Ishikawa (cell line): ENCODE measurements around the gene CDKN2D.

Experiments
- EP300 ChIP-seq: IDR thresholded peaks from 2 replicates; pipeline ENCODE4 v1.6.1; 2012; ENCODE audit warnings: borderline replicate concordance
- TAF1 ChIP-seq: IDR thresholded peaks from 2 replicates; pipeline ENCODE4 v1.6.1; 2012; ENCODE audit warnings: low read depth, mild to moderate bottlenecking

DNA sequence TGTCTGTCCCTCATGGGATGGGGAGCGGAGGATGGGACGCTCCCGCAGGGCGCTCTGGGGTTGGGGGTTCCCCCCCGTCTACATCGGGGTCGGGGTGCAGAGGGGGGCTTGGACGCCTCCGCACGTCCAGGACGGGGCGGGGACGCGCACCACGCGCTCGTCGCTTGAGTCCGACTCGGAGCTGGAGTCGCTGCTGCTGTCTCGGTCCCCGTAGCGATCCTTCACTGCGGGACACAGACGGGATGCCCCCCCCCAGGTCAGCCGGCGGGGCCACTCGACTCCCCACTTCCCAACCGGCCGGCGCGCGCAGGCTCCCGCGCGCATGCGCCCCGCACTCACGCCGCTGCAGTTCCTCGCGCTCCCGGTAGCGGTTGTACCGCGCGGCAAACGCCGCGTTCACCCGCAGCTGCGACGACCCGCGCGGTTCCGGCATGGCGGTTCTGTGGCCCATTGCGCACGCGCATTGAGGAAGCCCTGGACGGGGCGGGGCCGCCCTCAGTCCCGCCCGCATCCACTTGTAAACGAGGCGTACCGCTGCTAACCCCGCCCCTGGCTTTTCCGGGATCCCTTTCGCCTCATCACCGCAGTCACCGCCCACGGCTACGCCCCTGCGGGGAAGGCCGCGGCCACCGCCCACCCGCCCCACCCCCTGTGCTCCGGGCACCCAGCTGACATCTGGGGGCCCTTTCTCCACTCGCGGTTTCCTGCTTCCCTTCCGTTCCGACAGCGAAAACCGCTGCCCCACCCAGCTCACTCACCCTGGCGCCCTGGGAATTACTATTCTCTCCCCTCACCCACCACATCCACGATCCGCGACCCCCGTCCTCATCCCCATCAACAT lies 3.0 kb downstream of the CDKN2D start, which contains the start of gene KRI1:
- TF ChIP-seq TAF1: peak; percentile 48; the same call in 1 of the 2 replicates
- no peak for TF ChIP-seq EP300
